Fibroblast of mammary gland (primary cell): ENCODE measurements around the gene H6PD.

Source experiments
- DNase-seq: peaks from one replicate; pipeline ENCODE4 v3.0.0-alpha.2; 2010; ENCODE audit warnings: low read depth
- H3K4me3 ChIP-seq: 2 replicates; pipeline ENCODE4 v1.5.1; 2011; ENCODE audit warnings: low read depth, mild to moderate bottlenecking, low read length, moderate library complexity; ENCODE audit not compliant: control insufficient read depth
- CTCF ChIP-seq: conservative IDR thresholded peaks from 2 replicates; pipeline ENCODE4 v1.5.1; 2011; ENCODE audit warnings: low read depth, low read length, inconsistent platforms; ENCODE audit not compliant: control insufficient read depth, insufficient read depth

The H6PD gene

GRCh38 chr1:9317591-9318417 is 83.2 kb downstream of the H6PD start:
- DNase-seq, result peak; percentile 66
- TF ChIP-seq CTCF, result no peak

GRCh38 chr1:9319208-9319788 is 84.7 kb downstream of the H6PD start:
- no peak overlapping the region for H3K4me3 ChIP-seq

More at GRCh38 chr1:9317591-9318417, 83.2 kb downstream of the H6PD start:
- H3K4me3 ChIP-seq, result no peak overlapping the region

GRCh38 chr1:9319789-9320519 is 85.4 kb downstream of the H6PD start:
- TF ChIP-seq CTCF, result no peak
- no peak for DNase-seq
- H3K4me3 ChIP-seq, result no peak overlapping the region

More at GRCh38 chr1:9319208-9319788, 84.7 kb downstream of the H6PD start:
- no peak for TF ChIP-seq CTCF
- no peak for DNase-seq
